Neuronal stem cell (in vitro differentiated cells): Measurements from ENCODE around the gene EPS8L2.

ENCODE experiments used
- DNase-seq: peaks from one replicate; pipeline ENCODE4 v3.0.0-alpha.2; 2013; ENCODE audit warnings: low spot score
- H2AFZ ChIP-seq: one replicate; pipeline ENCODE4 v1.6.1; 2013; ENCODE audit warnings: mild to moderate bottlenecking, low read length, inconsistent platforms
- H2AK5ac ChIP-seq: 2 replicates; pipeline ENCODE4 v1.6.1; 2013; ENCODE audit warnings: low read depth, mild to moderate bottlenecking, inconsistent platforms, low read length, moderate library complexity, mixed read lengths
- H2BK120ac ChIP-seq: 2 replicates; pipeline ENCODE4 v1.6.1; 2013; ENCODE audit warnings: low read depth, mild to moderate bottlenecking, inconsistent platforms, low read length, moderate library complexity, mixed read lengths
- H2BK12ac ChIP-seq: one replicate; pipeline ENCODE4 v1.6.1; 2013; ENCODE audit warnings: low read length, inconsistent platforms
- H2BK15ac ChIP-seq: 2 replicates; pipeline ENCODE4 v1.6.1; 2013; ENCODE audit warnings: mild to moderate bottlenecking, low read length, inconsistent platforms, mixed read lengths
- H2BK5ac ChIP-seq: one replicate; pipeline ENCODE4 v1.6.1; 2013; ENCODE audit warnings: inconsistent platforms, mild to moderate bottlenecking, low read length, moderate library complexity
- H3K14ac ChIP-seq: one replicate; pipeline ENCODE4 v1.6.1; 2013; ENCODE audit warnings: low read length, inconsistent platforms
- H3K18ac ChIP-seq: 2 replicates; pipeline ENCODE4 v1.6.1; 2013; ENCODE audit warnings: low read length, inconsistent platforms
- H3K23ac ChIP-seq: 2 replicates; pipeline ENCODE4 v1.6.1; 2013; ENCODE audit warnings: low read depth, mild to moderate bottlenecking, mixed read lengths, low read length, inconsistent platforms; ENCODE audit not compliant: poor library complexity
- H3K27ac ChIP-seq: replicated peaks from 3 replicates; pipeline ENCODE4 v1.5.1; 2013; ENCODE audit warnings: low read length, inconsistent platforms
- H3K27me3 ChIP-seq, 3 experiments: 2 replicates each; pipeline ENCODE4 v1.6.1; 2013; ENCODE audit warnings: low read length in 3 of 3, mild to moderate bottlenecking in 2 of 3, inconsistent platforms in 1 of 3, low read depth in 1 of 3, mixed read lengths in 1 of 3, moderate library complexity in 1 of 3; ENCODE audit not compliant: control insufficient read depth in 3 of 3, insufficient read depth in 3 of 3
- H3K36me3 ChIP-seq, 2 donors: replicated peaks in 1 of 2; 2 replicates each; pipeline ENCODE4 v1.6.1; 2013; ENCODE audit warnings: low read length in 2 of 2; ENCODE audit not compliant: control insufficient read depth in 2 of 2, insufficient read depth in 2 of 2
- H3K4ac ChIP-seq: 2 replicates; pipeline ENCODE4 v1.6.1; 2013; ENCODE audit warnings: inconsistent platforms, mild to moderate bottlenecking, low read length, moderate library complexity
- H3K4me1 ChIP-seq, 2 donors: 1 replicate in 1 of 2; 2 replicates in 1 of 2; pipeline ENCODE4 v1.6.1; 2013; ENCODE audit warnings: low read length in 2 of 2, low read depth in 1 of 2; ENCODE audit not compliant: control insufficient read depth in 2 of 2, insufficient read depth in 1 of 2
- H3K4me2 ChIP-seq: one replicate; pipeline ENCODE4 v1.6.1; 2013; ENCODE audit warnings: mild to moderate bottlenecking, low read length, inconsistent platforms; ENCODE audit not compliant: insufficient read depth, poor library complexity, severe bottlenecking
- H3K4me3 ChIP-seq, 2 donors: 2 replicates each; pipeline ENCODE4 v1.5.1; 2013; ENCODE audit warnings: low read length in 2 of 2, mild to moderate bottlenecking in 2 of 2, inconsistent platforms in 1 of 2, moderate library complexity in 1 of 2
- H3K79me1 ChIP-seq: one replicate; pipeline ENCODE4 v1.6.1; 2013; ENCODE audit warnings: low read depth, mild to moderate bottlenecking, inconsistent platforms, low read length, moderate library complexity
- H3K9ac ChIP-seq: one replicate; pipeline ENCODE4 v1.6.1; 2013; ENCODE audit warnings: mild to moderate bottlenecking, low read depth, low read length, inconsistent platforms; ENCODE audit not compliant: poor library complexity
- H3K9me3 ChIP-seq, 2 donors: replicated peaks in 1 of 2; 2 replicates each; pipeline versions ENCODE3 to v1.6.1; 2013; ENCODE audit warnings: low read length in 2 of 2, mild to moderate bottlenecking in 2 of 2, inconsistent platforms in 1 of 2, low read depth in 1 of 2, mixed read lengths in 1 of 2, moderate library complexity in 1 of 2; ENCODE audit not compliant: control insufficient read depth in 2 of 2, insufficient read depth in 1 of 2
- H4K8ac ChIP-seq: one replicate; pipeline ENCODE4 v1.6.1; 2013; ENCODE audit warnings: low read depth, mild to moderate bottlenecking, inconsistent platforms, low read length, moderate library complexity
- H4K91ac ChIP-seq: one replicate; pipeline ENCODE4 v1.6.1; 2013; ENCODE audit warnings: low read length, low read depth, mild to moderate bottlenecking, inconsistent platforms; ENCODE audit not compliant: poor library complexity
- WGBS, 2 donors: extraction: QIAGEN DNeasy Blood & Tissue Kit; methylation state at CpG; one replicate each; pipeline ENCODE4 v1.1.7; 2013; ENCODE audit warnings: missing lambda C conversion rate in 2 of 2, mixed read lengths in 1 of 2; ENCODE audit not compliant: insufficient read length in 2 of 2, insufficient replicate concordance in 1 of 2; ENCODE audit errors: extremely low coverage in 2 of 2; 5-methylcytosine and 5-hydroxymethylcytosine counted together

EPS8L2 gene

GRCh38 chr11:678297-678696 lies 27.7 kb upstream of the EPS8L2 start:
- Histone ChIP-seq H2AK5ac (no peak overlapping the region), H4K91ac (no peak overlapping the region), H3K23ac (no peak overlapping the region), H3K79me1 (no peaks in the 10 kb centered on the region), H3K18ac (no peak overlapping the region), H3K9me3 (peaks cover 0 to 2% of the 10 kb centered on the region in 2 donors), H4K8ac (no peak overlapping the region), H2AFZ (no peak overlapping the region), H3K4me1 (no peaks in the 10 kb centered on the region), H3K4me3 (no peak overlapping the region), H3K27me3 (no peaks in the 10 kb centered on the region), H3K36me3 (peaks cover 40 to 83% of the 10 kb centered on the region in 2 donors), H3K4me2 (no peak overlapping the region), H3K27ac (no peak overlapping the region), H3K4ac (no peak overlapping the region), H2BK12ac (no peak overlapping the region), H3K9ac (no peak overlapping the region), H2BK15ac (no peak overlapping the region), H2BK120ac (no peak overlapping the region), H2BK5ac (no peak overlapping the region), H3K14ac (no peak overlapping the region)
- DNase-seq, result no peak
- WGBS, 2 donors, result no CpG with 5 or more reads among the region's 3 CpGs

GRCh38 chr11:679271-680207 lies 26.5 kb upstream of the EPS8L2 start:
- Histone ChIP-seq H2AFZ (no peak overlapping the region), H2BK5ac (no peak overlapping the region), H4K91ac (no peak overlapping the region), H3K4me1 (no peaks in the 10 kb centered on the region), H4K8ac (no peak overlapping the region), H3K79me1 (no peaks in the 10 kb centered on the region), H2BK120ac (no peak overlapping the region), H3K36me3 (peaks cover 36 to 83% of the 10 kb centered on the region in 2 donors), H2BK12ac (no peak overlapping the region), H3K23ac (no peak overlapping the region), H3K9me3 (no peaks in the 10 kb centered on the region), H3K4ac (no peak overlapping the region), H2AK5ac (no peak overlapping the region), H3K27ac (no peak overlapping the region), H3K14ac (no peak overlapping the region), H3K4me3 (no peak overlapping the region), H3K18ac (no peak overlapping the region), H3K4me2 (no peak overlapping the region), H2BK15ac (no peak overlapping the region), H3K9ac (no peak overlapping the region), H3K27me3 (no peaks in the 10 kb centered on the region)
- no peak for DNase-seq
- no CpG with 5 or more reads among the region's 36 CpGs for WGBS, 2 donors

DNA sequence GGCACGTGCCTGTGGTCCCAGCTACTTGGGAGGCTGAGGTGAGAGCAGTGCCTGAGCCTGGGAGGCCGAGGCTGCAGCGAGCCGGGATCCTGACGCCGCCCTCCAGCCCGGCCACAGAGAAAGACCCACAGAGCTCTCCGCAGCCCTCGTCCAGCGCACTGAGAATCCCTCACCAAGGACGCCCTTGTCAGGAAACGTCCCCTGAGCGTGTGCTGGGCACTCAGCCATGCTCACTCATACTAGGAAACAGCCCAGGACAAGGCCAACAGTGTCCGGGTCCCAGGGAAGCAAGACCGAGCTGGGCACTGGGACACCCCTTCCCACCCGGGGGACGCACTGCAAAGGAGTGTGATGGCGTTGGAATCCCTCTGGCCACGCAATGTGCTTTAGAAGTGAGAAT lies 25.6 kb upstream of the EPS8L2 start:
- WGBS, 2 donors, result no CpG with 5 or more reads among the region's 19 CpGs
- H2BK15ac ChIP-seq, result no peak overlapping the region

DNA sequence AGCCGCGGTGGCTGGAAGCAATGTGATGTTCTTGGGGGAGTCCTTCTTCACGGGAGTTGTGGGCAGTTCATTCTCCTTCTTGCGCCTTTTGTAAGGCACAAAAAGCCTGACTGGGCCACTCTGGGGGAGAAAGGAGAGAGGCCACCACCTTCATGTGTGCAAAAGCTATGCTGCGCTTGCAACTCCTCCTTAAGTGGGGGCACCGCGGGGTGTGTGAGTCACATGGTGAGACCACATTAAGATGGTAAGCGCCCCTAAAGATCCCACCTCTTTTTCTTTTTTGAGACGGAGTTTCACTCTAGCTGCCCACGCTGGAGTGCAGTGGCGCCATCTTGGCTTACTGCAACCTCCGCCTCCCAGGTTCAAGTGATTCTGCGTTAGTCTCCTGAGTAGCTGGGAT lies 25.1 kb upstream of the EPS8L2 start:
- no peak overlapping the region for H3K23ac ChIP-seq
- no peak overlapping the region for H3K14ac ChIP-seq
- DNase-seq, result no peak
- no peak overlapping the region for H2BK15ac ChIP-seq
- H3K36me3 ChIP-seq, result peaks cover 38 to 90% of the 10 kb centered on the region in 2 donors
- H2BK120ac ChIP-seq, result no peak overlapping the region
- no CpG with 5 or more reads among the region's 13 CpGs for WGBS, 2 donors
- H4K91ac ChIP-seq, result no peak overlapping the region
- H3K9me3 ChIP-seq, result no peaks in the 10 kb centered on the region
- H2AK5ac ChIP-seq, result no peak overlapping the region
- no peaks in the 10 kb centered on the region for H3K4me1 ChIP-seq
- no peak overlapping the region for H2AFZ ChIP-seq
- no peak overlapping the region for H3K4me2 ChIP-seq
- H2BK12ac ChIP-seq, result no peak overlapping the region
- no peak overlapping the region for H3K18ac ChIP-seq
- H2BK5ac ChIP-seq, result no peak overlapping the region
- no peaks in the 10 kb centered on the region for H3K79me1 ChIP-seq
- no peak overlapping the region for H3K27ac ChIP-seq
- no peak overlapping the region for H4K8ac ChIP-seq
- no peak overlapping the region for H3K4me3 ChIP-seq
- no peak overlapping the region for H3K4ac ChIP-seq
- H3K9ac ChIP-seq, result no peak overlapping the region
- peaks cover 0 to 2% (median 0%) of the 10 kb centered on the region in 3 experiments for H3K27me3 ChIP-seq

More for the DNA sequence above, 25.6 kb upstream of the EPS8L2 start:
- Histone ChIP-seq H3K36me3 (peaks cover 38 to 87% of the 10 kb centered on the region in 2 donors), H2BK12ac (no peak overlapping the region), H2BK5ac (no peak overlapping the region), H3K4me2 (no peak overlapping the region), H3K27me3 (peaks cover 0 to 2% (median 0%) of the 10 kb centered on the region in 3 experiments), H3K27ac (no peak overlapping the region), H3K4ac (no peak overlapping the region), H3K9ac (no peak overlapping the region), H4K8ac (no peak overlapping the region), H3K14ac (no peak overlapping the region), H3K79me1 (no peaks in the 10 kb centered on the region), H3K23ac (no peak overlapping the region), H3K9me3 (no peaks in the 10 kb centered on the region), H2AFZ (no peak overlapping the region), H4K91ac (no peak overlapping the region), H2AK5ac (no peak overlapping the region), H2BK120ac (no peak overlapping the region), H3K4me3 (no peak overlapping the region), H3K18ac (no peak overlapping the region), H3K4me1 (no peaks in the 10 kb centered on the region)
- no peak for DNase-seq
